Type B pancreatic cell (in vitro differentiated cells): ENCODE measurements around the gene ABHD14A. TPM values are rescaled to one million over a fixed set of nuclear protein-coding genes. Genes with fewer than 3 reads are reported as not detected.

Experiments
- DNase-seq: peaks from one replicate; pipeline ENCODE4 v3.0.0; 2021; ENCODE audit warnings: mixed read lengths; ENCODE audit not compliant: unreplicated experiment; ENCODE audit errors: extremely low spot score
- H3K27ac Mint-ChIP-seq: 2 replicates; pipeline ENCODE4 v1.8.0; 2021; ENCODE audit warnings: mild to moderate bottlenecking, mixed read lengths
- H3K27me3 Mint-ChIP-seq: 2 replicates; pipeline ENCODE4 v1.8.0; 2021; ENCODE audit warnings: mixed read lengths
- H3K36me3 Mint-ChIP-seq: 2 replicates; pipeline ENCODE4 v1.8.0; 2021; ENCODE audit warnings: mixed read lengths
- H3K4me1 Mint-ChIP-seq: one replicate; pipeline ENCODE4 v1.8.0; 2021; ENCODE audit warnings: mixed read lengths; ENCODE audit not compliant: unreplicated experiment
- H3K4me3 Mint-ChIP-seq: 2 replicates; pipeline ENCODE4 v1.8.0; 2021; ENCODE audit warnings: mild to moderate bottlenecking, mixed read lengths
- H3K9me3 Mint-ChIP-seq: 2 replicates; pipeline ENCODE4 v1.8.0; 2021; ENCODE audit warnings: mixed read lengths
- total RNA-seq: library from RNA; stranded (reverse); gene quantifications from 2 replicates; pipeline ENCODE4 v1.2.1, GENCODE V29; 2021; ENCODE audit warnings: low replicate concordance
- TF ChIP-seq, protein P1 (sequence below): fragments of 200-600 bp; sonication (generic); conservative IDR thresholded peaks from 2 replicates; pipeline ENCODE4 v1.5.0; 2021; ENCODE audit warnings: antibody characterized with exemption, mild to moderate bottlenecking

ABHD14A gene
- total RNA-seq, 1 donor from 2014 or later, result 16.6 TPM

DNA sequence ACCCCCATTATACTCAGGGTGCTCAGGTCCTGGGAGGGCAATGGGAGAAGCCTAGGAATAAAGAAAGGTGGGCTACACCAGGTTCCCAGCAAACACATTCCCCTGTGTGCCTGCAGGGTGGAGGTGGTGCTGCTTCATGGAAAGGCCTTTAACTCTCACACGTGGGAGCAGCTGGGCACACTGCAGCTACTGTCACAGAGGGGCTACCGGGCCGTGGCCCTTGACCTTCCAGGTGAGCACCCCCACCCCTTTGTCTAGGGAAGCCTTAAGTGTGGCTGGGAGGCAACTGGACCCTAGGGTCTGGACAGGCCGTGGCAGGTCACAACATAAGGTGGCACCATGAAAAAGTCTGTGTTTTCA lies 3.3 kb downstream of the ABHD14A start:
- Mint-ChIP-seq H3K9me3 (no peaks in the 10 kb centered on the region), H3K27ac (no peak overlapping the region), H3K27me3 (no peaks in the 10 kb centered on the region), H3K36me3 (no peaks in the 10 kb centered on the region), H3K4me3 (no peak overlapping the region), H3K4me1 (peaks cover 21% of the 10 kb centered on the region)
- TF ChIP-seq, protein P1, sequence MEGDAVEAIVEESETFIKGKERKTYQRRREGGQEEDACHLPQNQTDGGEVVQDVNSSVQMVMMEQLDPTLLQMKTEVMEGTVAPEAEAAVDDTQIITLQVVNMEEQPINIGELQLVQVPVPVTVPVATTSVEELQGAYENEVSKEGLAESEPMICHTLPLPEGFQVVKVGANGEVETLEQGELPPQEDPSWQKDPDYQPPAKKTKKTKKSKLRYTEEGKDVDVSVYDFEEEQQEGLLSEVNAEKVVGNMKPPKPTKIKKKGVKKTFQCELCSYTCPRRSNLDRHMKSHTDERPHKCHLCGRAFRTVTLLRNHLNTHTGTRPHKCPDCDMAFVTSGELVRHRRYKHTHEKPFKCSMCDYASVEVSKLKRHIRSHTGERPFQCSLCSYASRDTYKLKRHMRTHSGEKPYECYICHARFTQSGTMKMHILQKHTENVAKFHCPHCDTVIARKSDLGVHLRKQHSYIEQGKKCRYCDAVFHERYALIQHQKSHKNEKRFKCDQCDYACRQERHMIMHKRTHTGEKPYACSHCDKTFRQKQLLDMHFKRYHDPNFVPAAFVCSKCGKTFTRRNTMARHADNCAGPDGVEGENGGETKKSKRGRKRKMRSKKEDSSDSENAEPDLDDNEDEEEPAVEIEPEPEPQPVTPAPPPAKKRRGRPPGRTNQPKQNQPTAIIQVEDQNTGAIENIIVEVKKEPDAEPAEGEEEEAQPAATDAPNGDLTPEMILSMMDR, result no peak
- no peak for DNase-seq

DNA sequence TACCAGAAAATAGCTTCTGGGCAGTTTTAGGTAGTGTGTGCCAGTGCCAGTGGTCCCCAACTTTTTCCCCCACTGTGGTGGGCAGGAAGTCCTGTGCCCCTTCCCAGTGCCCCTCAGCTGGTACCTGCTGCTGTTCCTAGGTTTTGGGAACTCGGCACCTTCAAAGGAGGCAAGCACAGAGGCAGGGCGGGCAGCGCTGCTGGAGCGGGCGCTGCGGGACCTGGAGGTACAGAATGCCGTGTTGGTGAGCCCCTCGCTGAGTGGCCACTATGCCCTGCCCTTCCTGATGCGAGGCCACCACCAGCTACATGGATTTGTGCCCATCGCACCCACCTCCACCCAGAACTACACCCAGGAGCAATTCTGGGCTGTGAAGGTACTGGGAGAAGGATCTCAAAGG lies 5.4 kb downstream of the ABHD14A start:
- H3K36me3 Mint-ChIP-seq, result no peaks in the 10 kb centered on the region
- H3K27me3 Mint-ChIP-seq, result no peaks in the 10 kb centered on the region
- peaks cover 18% of the 10 kb centered on the region for H3K4me1 Mint-ChIP-seq
- TF ChIP-seq, protein P1, result no peak
- H3K4me3 Mint-ChIP-seq, result no peak overlapping the region
- no peak for DNase-seq
- H3K27ac Mint-ChIP-seq, result no peak overlapping the region
- H3K9me3 Mint-ChIP-seq, result no peaks in the 10 kb centered on the region

DNA sequence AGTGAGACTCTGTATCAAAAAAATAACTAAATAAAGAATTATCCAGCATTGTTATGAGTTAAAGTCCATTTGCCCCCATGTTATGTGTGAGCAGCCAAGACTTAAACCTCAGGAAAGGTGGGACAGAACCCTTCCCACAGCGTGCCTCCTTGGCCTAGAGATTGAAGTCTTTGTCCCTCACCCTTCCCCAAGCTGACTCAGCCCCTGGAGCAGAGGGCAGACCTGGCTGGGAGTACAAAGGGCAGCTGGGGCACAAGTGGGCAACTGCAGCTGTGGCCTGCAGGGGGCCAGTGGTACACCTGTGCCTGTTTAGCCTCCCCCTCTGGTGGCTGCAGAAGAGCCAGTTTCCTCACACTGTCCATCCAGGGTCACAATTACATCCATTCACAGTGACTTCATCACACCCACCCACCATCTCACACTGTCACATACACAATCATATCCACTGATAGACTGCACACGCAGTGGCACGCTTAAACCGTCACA lies 7.5 kb downstream of the ABHD14A start:
- TF ChIP-seq, protein P1, result peak; percentile 75
- Mint-ChIP-seq H3K4me1 (peaks cover 13% of the 10 kb centered on the region), H3K27me3 (no peaks in the 10 kb centered on the region), H3K36me3 (no peaks in the 10 kb centered on the region), H3K27ac (peak overlapping the region; percentile 98), H3K4me3 (peak overlapping the region; percentile 94), H3K9me3 (no peaks in the 10 kb centered on the region)
- no peak for DNase-seq

DNA sequence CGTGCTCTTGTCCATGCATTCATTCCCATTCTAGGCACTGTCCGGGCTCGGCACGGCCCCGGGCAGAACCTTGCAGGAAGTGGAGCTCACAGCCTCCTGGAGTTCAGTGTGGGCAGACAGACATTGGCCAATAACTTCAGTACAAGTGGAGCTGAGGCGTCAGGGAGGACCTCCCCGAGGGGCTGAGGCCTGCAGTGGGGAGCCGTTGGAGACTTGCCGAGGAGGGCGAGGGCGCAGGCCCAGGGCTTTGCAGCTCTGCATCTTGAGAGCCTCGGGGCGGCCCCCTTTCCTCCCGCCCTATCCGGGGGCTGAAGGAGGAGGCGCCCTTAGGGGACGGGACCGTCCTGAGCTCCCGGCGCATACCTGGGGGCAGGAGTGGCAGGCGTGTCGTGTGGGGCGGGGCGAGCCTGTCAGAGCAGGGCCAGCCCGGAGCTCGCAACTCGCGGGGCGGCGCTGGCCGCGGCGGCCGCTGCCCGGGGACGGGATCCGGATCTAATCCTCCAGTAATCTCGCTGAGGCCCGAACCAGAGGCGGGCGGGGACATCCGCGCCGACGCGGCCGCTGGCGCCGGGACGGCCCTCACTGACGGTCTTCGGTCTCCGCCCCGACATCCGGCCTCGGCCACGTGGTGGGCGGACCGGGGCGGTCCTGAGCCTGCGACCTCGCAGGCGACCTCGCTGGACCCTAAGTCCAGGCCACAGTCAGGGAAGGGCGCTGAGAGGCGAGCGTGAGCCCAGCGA lies 8.1 kb downstream of the ABHD14A start, which contains the start of gene ACY1:
Gene ACY1, plus strand, starts transcription at position 698 of the 740 bp plus-strand sequence. CDS start 530 bp downstream, outside the sequence.
- TF ChIP-seq, protein P1, result peak; percentile 48
- Mint-ChIP-seq H3K4me3 (peak within 1 kb of the TSS; percentile 94), H3K27me3 (no peaks in the 10 kb centered on the region), H3K27ac (peak within 1 kb of the TSS; percentile 98), H3K9me3 (no peaks in the 10 kb centered on the region), H3K4me1 (peaks cover 13% of the 10 kb centered on the region), H3K36me3 (no peaks in the 10 kb centered on the region)
- DNase-seq, result peak; percentile 87

DNA sequence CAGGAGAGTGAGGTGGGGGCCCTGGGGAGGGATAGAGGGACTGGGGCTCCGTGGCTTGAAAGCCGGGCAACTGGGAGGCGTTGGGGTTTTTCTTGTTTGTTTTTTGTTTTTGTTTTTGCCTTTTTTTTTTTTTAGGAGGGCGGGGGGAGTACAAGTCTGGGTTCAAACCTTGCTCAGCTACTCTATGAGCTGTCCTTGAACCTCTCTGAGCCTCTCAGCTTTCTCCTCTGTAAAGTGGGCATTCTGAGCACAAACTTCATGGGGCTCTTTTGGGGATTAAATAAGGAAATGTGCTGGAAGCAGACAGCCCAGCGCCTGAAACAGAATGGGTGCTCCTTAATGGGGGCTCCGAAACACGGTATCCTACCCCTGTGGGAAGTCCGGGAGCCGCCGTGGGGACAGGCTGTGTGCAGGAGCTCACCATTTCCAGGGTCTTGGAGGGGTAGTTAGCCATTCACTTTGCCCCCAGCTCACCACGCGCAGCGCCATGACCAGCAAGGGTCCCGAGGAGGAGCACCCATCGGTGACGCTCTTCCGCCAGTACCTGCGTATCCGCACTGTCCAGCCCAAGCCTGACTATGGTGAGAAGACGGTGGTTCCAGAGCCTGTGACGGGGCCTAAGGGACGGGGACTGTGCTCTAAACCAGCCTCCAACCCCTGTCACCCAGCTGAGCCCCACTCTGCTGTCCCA lies 8.9 kb downstream of the ABHD14A start:
- no peaks in the 10 kb centered on the region for H3K9me3 Mint-ChIP-seq
- H3K4me1 Mint-ChIP-seq, result peaks cover 13% of the 10 kb centered on the region
- H3K27me3 Mint-ChIP-seq, result no peaks in the 10 kb centered on the region
- no peaks in the 10 kb centered on the region for H3K36me3 Mint-ChIP-seq
- peak overlapping the region; percentile 98 for H3K27ac Mint-ChIP-seq
- DNase-seq, result no peak
- peak overlapping the region; percentile 94 for H3K4me3 Mint-ChIP-seq
- TF ChIP-seq, protein P1, result no peak
